Ascending aorta (tissue), 2 donors: ENCODE data around the gene HEY2. TPM values are rescaled to one million over a fixed set of nuclear protein-coding genes. Genes with fewer than 3 reads are reported as not detected.

ENCODE experiments used
- DNase-seq, 2 donors: peaks; one replicate each; pipeline ENCODE4 v3.0.0-alpha.2; 2019; ENCODE audit warnings: low spot score in 2 of 2
- H3K27ac ChIP-seq, 2 donors: fragments of 200-600 bp; sonication (generic); one replicate each; pipeline ENCODE4 v1.5.1; 2016 to 2017; ENCODE audit warnings: mild to moderate bottlenecking in 1 of 2
- H3K27me3 ChIP-seq: fragments of 200-600 bp; sonication (generic); one replicate; pipeline ENCODE4 v1.5.1; 2017
- H3K36me3 ChIP-seq, 2 donors: fragments of 200-600 bp; sonication (generic); one replicate each; pipeline ENCODE4 v1.5.1; 2016
- H3K4me1 ChIP-seq, 2 donors: fragments of 200-600 bp; sonication (generic); one replicate each; pipeline ENCODE4 v1.5.1; 2016 to 2017; ENCODE audit warnings: mild to moderate bottlenecking in 1 of 2
- H3K4me3 ChIP-seq, 2 donors: fragments of 200-600 bp; sonication (generic); one replicate each; pipeline ENCODE4 v1.5.1; 2016 to 2017; ENCODE audit warnings: mild to moderate bottlenecking in 1 of 2
- H3K9me3 ChIP-seq, 2 donors: fragments of 200-600 bp; sonication (generic); one replicate each; pipeline ENCODE4 v1.5.1; 2016
- intact Hi-C: fragments of 100-400 bp; cut with DNase I; formaldehyde crosslinking; loops from one replicate; pipeline ENCODE4 v1.15.1; 2023
- total RNA-seq: library from RNA; depleted of rRNA; stranded (reverse); fragments of >200 nt; gene quantifications from one replicate; pipeline ENCODE4 v1.1.0, GENCODE V29; 2016
- TF ChIP-seq, protein P1 (sequence below), 3 experiments: fragments of 200-600 bp in 2 of 3; fragments of 450-650 bp in 1 of 3; sonication (generic) in 2 of 3; IDR thresholded peaks; one replicate each; pipeline ENCODE4 v1.5.1; 2016 to 2019; ENCODE audit warnings: antibody characterized with exemption in 3 of 3, mild to moderate bottlenecking in 1 of 3, moderate library complexity in 1 of 3

The HEY2 gene
- total RNA-seq, 1 donor from 2014 or later, result 0.32 TPM

DNA sequence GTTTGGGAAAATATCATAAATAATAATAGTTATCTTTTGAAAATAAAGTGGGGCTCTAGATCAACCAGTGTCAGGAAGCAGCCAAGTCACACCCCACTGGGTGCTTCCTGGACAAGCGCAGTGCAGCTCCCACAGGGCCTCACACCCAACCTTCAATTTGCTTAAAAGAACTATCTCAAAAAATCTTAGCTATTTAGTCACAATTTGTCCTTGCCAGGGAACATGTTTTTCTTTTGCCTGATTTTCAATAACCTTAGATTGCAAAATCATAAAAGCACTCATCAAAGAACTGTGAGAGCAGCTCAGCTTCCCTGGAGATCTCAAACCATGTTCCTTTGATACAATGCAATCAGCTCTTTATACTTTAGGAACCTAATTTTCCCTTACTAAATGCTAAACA is 39.7 kb downstream of the HEY2 start:
- intact Hi-C loops, result loop anchor here (10.0 kb wide), 2 partner anchors 914 to 1476 kb away; partner anchors contain the start of gene RNF146
- H3K4me1 ChIP-seq, result peaks cover 0 to 15% of the 10 kb centered on the region in 2 donors
- no peaks in the 10 kb centered on the region for H3K36me3 ChIP-seq
- no peaks in the 10 kb centered on the region for H3K9me3 ChIP-seq
- DNase-seq, result no peak
- no peaks in the 10 kb centered on the region for H3K27me3 ChIP-seq
- peak overlapping the region; percentile 91 to 99 for H3K27ac ChIP-seq
- peak overlapping the region in 1 of 2 donors; percentile 91 for H3K4me3 ChIP-seq
- TF ChIP-seq, protein P1, sequence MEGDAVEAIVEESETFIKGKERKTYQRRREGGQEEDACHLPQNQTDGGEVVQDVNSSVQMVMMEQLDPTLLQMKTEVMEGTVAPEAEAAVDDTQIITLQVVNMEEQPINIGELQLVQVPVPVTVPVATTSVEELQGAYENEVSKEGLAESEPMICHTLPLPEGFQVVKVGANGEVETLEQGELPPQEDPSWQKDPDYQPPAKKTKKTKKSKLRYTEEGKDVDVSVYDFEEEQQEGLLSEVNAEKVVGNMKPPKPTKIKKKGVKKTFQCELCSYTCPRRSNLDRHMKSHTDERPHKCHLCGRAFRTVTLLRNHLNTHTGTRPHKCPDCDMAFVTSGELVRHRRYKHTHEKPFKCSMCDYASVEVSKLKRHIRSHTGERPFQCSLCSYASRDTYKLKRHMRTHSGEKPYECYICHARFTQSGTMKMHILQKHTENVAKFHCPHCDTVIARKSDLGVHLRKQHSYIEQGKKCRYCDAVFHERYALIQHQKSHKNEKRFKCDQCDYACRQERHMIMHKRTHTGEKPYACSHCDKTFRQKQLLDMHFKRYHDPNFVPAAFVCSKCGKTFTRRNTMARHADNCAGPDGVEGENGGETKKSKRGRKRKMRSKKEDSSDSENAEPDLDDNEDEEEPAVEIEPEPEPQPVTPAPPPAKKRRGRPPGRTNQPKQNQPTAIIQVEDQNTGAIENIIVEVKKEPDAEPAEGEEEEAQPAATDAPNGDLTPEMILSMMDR (IDR thresholded peaks at IDR 0.05), result no peak

DNA sequence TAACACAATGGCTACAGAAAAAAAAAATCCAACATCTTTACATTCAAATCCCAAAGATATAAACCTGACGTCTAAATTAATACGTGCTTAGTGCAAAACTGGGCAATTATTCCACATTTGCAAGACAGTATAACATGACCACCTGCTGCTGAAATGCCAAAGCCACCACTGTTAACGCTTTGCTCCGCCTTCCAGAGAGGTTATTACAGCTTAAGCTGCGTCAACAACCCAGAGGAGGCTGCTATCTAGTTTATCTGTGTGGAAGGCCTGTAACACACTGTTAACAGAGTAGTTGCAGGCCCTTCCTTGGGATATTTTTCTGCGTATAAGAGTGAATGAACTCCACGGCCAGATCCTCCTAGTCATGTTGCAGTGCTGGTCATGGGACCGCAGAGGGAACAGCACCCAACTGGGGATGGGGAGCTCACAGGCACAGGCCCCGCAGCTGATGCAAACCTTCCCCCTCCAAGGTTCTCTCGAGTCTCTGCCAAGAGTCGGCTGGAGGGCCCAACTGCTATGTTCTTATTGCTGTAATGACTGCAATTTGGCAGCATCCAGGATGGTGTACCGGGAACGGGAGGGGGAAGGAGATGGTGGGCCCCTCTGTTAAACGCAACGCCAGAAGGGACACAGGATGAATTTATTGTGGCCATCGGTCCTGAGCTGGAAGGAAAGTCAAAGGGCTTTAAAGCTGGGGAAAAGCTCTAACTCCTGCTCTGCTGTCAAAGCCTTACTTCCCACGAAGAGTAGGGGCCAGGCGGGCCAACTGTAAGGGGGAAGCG is 40.3 kb downstream of the HEY2 start:
- H3K4me1 ChIP-seq, result peaks cover 0 to 15% of the 10 kb centered on the region in 2 donors
- TF ChIP-seq, protein P1 (IDR thresholded peaks at IDR 0.05), result no peak

DNA sequence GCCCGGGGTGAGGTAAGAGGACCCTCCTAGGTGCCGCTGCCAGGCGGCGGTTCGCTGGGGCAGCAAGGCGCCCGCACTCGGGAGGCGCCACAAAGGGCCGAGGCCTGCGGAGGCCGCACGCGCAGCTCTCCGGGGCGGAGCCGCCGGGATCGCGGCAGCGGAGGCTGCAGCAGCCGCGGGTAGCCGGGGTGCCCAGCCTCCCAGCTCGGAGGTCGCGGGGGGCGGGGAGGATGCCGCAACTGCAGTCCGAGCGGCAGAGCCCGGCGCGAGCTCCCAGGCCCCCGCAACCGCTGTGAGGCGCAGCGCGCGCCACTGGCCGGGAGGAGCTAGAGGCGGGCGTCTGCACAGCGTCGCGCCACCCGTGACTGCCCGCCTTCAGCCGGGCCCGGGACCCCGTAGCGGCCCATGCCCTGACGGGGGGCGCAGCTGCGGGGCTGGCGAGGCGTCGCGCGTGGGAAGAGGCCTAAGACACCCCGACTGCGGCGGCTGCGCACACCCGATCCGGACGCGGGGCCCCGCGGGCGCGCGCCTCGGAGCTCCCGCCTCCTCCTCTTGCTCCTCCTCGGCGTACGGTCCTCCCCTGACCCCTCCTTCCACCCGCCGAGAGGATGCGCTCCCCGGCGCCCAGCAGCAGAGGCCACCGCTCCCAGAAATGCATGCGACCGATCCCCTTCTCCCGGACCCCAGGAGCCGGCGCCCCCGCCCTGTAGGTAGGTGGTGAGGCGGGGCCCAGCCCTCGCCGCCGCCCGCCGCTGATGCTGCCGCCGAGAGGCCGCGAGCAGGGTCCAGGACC is 41.1 kb downstream of the HEY2 start, which contains the start of gene NCOA7:
TSS of gene NCOA7 (plus strand) at position 603 of the 793 bp plus-strand sequence. CDS start 24,395 bp downstream, outside the sequence.
- Histone ChIP-seq H3K4me3 (peak within 1 kb of the TSS; percentile 90 to 91), H3K27me3 (no peaks in the 10 kb centered on the region), H3K36me3 (no peaks in the 10 kb centered on the region), H3K9me3 (no peaks in the 10 kb centered on the region), H3K4me1 (peaks cover 0 to 15% of the 10 kb centered on the region in 2 donors), H3K27ac (peak within 1 kb of the TSS; percentile 91 to 99)
- TF ChIP-seq, protein P1 (IDR thresholded peaks at IDR 0.05), result no peak
- intact Hi-C loops, result loop anchor here (5.0 kb wide), 1 partner anchor 182 kb away; no protein-coding TSS in a partner anchor
- peak; percentile 51 to 87 for DNase-seq

More for the DNA sequence above, 40.3 kb downstream of the HEY2 start:
- H3K4me3 ChIP-seq, result peak overlapping the region; percentile 90 to 91
- no peaks in the 10 kb centered on the region for H3K36me3 ChIP-seq
- intact Hi-C loops, result loop anchor here (5.0 to 10.0 kb wide), 3 partner anchors 183 to 1475 kb away; partner anchors contain the start of gene RNF146
- no peaks in the 10 kb centered on the region for H3K27me3 ChIP-seq
- H3K9me3 ChIP-seq, result no peaks in the 10 kb centered on the region
- peak in 1 of 2 donors; percentile 79 for DNase-seq
- H3K27ac ChIP-seq, result peak overlapping the region; percentile 91 to 99

DNA sequence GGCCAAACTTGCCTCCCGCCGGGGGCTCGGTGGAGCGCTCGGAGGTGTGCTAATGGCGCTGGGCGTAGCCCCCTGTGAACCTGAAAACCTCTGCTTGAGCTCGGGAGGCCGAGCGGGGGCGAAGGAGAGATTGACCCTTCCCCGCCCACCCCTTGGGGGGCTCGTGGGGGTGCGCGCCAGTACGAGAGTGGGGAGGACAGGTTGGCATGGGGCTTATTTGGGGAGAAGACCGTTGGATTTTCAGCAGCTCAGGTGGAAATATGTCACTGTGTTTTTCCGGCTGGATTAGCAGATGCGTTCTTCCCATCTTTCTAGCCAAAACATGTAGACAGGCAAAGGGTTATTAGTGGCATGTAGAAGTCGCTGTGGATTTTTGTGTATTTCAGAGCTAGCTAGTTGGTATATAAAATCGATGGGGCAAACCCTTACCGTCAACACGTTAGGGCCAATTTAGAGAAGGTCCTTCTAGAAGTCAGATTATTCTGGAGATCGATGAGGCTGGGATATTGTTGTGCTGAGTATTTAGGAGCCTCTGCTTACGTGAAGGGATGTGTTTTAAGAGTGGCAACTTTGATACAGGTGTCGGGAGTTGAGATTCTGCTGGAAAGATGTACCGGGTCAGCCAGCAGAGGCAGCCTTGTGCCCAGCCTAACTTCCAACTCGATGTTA is 41.9 kb downstream of the HEY2 start:
- Histone ChIP-seq H3K4me1 (peaks cover 0 to 15% of the 10 kb centered on the region in 2 donors), H3K27me3 (no peaks in the 10 kb centered on the region), H3K4me3 (peak overlapping the region; percentile 90 to 91), H3K9me3 (no peaks in the 10 kb centered on the region), H3K36me3 (no peaks in the 10 kb centered on the region), H3K27ac (peak overlapping the region; percentile 91 to 99)
- intact Hi-C loops, result loop anchor here (5.0 kb wide), 1 partner anchor 181 kb away; no protein-coding TSS in a partner anchor
- DNase-seq, result no peak
- TF ChIP-seq, protein P1 (IDR thresholded peaks at IDR 0.05), result peak in 2 of 3 experiments; percentile 45 to 67

DNA sequence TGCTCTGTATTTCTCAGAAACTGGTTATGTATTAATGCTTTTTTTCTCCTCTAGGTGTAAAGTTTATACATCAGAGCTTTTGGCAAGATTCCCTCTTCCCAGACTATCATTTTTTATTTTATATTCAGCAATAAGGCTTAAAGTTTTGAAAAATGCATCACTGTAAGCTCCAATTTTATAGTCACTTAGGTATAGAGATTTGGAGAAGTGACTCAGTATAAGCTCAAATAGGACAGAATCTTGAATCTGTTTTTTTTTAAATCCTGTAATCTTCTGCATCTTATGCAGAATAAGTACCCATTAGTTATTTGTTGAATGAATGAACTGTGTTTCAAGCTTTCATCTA is 42.4 kb downstream of the HEY2 start:
- Histone ChIP-seq H3K27me3 (no peaks in the 10 kb centered on the region), H3K36me3 (no peaks in the 10 kb centered on the region), H3K27ac (peak overlapping the region; percentile 91 to 99), H3K4me1 (peaks cover 0 to 15% of the 10 kb centered on the region in 2 donors), H3K4me3 (peak overlapping the region; percentile 90 to 91), H3K9me3 (no peaks in the 10 kb centered on the region)
- DNase-seq, result no peak
- intact Hi-C loops, result loop anchor here (5.0 kb wide), 1 partner anchor 181 kb away; no protein-coding TSS in a partner anchor
- TF ChIP-seq, protein P1 (IDR thresholded peaks at IDR 0.05), result peak in 1 of 3 experiments; percentile 23
